GM10266 (cell line): Measurements from ENCODE around the gene RAB3IL1.

Experiments used
- DNase-seq: peaks from one replicate; pipeline ENCODE4 v3.0.0; 2012; ENCODE audit errors: extremely low spot score
- CTCF ChIP-seq: IDR thresholded peaks from 2 replicates; pipeline ENCODE4 v1.5.1; 2012; ENCODE audit warnings: mild to moderate bottlenecking, low read depth; ENCODE audit not compliant: control insufficient read depth, insufficient read depth; ENCODE audit errors: missing control alignments

The RAB3IL1 gene

GRCh38 chr11:61905801-61906521 is 11.4 kb downstream of the RAB3IL1 start:
- no peak for DNase-seq
- TF ChIP-seq CTCF, result no peak

GRCh38 chr11:61905067-61905696 is 12.2 kb downstream of the RAB3IL1 start:
- no peak for DNase-seq
- no peak for TF ChIP-seq CTCF

- no peak for DNase-seq
- TF ChIP-seq CTCF, result no peak
Measured at GRCh38 chr11:61904539-61905048, 12.8 kb downstream of the RAB3IL1 start.

DNA sequence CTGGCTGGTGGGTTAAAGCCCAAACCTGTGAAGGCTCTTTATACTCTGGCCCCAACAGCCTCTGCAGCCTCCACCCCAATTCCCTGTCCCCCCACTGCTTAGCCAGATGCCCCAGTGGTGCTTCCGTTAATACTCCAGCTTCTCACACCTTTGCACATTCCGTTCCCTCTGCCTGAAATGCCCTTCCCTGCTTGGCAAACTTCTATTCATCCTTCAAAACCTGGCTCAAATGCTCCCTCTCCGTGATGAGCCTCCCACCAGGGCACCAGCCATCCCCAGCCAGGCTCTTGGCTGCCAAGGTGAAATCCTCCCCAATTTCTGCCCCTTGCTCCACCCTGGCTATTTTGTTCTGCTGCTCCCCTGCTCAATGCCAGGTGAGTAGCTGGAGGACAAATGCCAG is 13.5 kb downstream of the RAB3IL1 start:
- TF ChIP-seq CTCF, result no peak

GRCh38 chr11:61902313-61902712 is 15.1 kb downstream of the RAB3IL1 start:
- DNase-seq, result no peak
- TF ChIP-seq CTCF, result no peak

More for the DNA sequence above, 13.5 kb downstream of the RAB3IL1 start:
- no peak for DNase-seq

DNA sequence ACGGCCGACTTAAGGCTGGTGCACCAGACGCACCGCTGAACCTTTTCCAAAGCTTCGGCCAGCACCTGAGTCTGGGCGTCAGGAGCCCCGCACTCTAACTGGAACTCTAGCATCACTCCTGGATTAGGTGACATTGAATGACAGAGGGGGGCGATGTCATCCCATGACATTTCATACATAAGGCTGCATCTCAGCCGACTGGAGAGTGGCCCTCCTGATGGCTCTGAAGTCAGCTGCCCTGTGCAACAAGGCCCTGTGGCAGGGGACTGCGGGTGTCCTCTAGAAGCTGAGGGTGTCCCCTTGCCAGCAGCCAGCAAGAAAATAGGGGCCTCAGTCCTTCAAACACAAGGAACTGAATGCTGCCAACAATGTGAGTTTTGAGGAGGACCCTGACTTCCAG is 16.0 kb downstream of the RAB3IL1 start:
- no peak for TF ChIP-seq CTCF
- DNase-seq, result no peak

DNA sequence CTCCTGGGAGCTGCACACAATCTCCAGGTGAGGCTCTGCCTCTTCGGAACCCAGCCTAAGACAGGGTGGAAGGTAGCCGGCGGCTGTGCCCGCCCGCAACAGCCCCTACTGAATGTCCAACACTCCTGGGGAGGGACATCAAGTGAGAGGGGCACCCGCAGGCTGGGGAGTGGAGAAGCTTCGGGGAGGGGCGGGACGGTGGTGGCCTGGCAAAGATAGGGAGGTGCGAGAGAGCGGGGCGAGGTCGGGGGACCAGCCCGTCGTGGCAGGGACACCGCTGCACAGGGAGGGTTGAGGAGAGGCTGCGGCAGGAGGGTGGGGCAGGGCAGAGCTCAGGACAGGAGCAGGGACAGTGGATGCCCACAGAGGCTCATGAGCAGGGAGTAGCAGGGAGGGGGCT is 17.1 kb downstream of the RAB3IL1 start:
- DNase-seq, result no peak
- TF ChIP-seq CTCF, result no peak
